ENCODE results near the gene DMC1. TPM values are rescaled to one million over a fixed set of nuclear protein-coding genes. Genes with fewer than 3 reads are reported as not detected.

DMC1 gene
- total RNA-seq, 4 donors from 2014 or later: 2.1 to 10.8 (median 4.5) TPM

DNA sequence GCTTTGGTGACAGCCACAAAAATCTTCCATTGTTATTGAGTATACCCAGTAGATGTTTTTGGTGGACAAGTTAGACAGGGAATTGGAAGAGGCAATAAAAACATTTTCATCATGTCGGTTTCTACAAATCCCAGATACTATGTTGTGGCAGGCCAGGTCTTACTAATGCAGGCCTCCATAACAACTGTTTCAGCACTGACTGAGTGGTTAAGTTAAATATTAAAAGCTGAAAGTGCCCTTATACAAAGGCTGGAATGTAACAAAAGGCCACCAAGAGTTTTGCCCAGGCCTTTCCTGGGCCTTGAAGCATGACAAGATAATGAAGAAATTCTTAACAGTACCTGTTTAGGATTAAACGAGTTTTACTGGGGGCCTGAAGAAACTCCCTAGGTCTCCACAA is 29.3 kb downstream of the DMC1 start:
- TF ChIP-seq EP300 (IDR thresholded peaks at IDR 0.05) (no peak), POLR2A (IDR thresholded peaks at IDR 0.05) (no peak)
- TF ChIP-seq, protein P1, sequence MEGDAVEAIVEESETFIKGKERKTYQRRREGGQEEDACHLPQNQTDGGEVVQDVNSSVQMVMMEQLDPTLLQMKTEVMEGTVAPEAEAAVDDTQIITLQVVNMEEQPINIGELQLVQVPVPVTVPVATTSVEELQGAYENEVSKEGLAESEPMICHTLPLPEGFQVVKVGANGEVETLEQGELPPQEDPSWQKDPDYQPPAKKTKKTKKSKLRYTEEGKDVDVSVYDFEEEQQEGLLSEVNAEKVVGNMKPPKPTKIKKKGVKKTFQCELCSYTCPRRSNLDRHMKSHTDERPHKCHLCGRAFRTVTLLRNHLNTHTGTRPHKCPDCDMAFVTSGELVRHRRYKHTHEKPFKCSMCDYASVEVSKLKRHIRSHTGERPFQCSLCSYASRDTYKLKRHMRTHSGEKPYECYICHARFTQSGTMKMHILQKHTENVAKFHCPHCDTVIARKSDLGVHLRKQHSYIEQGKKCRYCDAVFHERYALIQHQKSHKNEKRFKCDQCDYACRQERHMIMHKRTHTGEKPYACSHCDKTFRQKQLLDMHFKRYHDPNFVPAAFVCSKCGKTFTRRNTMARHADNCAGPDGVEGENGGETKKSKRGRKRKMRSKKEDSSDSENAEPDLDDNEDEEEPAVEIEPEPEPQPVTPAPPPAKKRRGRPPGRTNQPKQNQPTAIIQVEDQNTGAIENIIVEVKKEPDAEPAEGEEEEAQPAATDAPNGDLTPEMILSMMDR (IDR thresholded peaks at IDR 0.05): no peak
- Histone ChIP-seq H3K27me3 (no peaks in the 10 kb centered on the region), H3K36me3 (no peaks in the 10 kb centered on the region), H3K4me1 (no peaks in the 10 kb centered on the region), H3K27ac (no peak overlapping the region), H3K4me3 (no peak overlapping the region), H3K9me3 (peaks cover 0 to 20% (median 0%) of the 10 kb centered on the region in 4 donors)
- 60 to 75% methylated on average over 2 of the region's 2 CpGs for WGBS, 2 donors
- DNase-seq (ENCODE audit: low spot score in 2 of 2): no peak

DNA sequence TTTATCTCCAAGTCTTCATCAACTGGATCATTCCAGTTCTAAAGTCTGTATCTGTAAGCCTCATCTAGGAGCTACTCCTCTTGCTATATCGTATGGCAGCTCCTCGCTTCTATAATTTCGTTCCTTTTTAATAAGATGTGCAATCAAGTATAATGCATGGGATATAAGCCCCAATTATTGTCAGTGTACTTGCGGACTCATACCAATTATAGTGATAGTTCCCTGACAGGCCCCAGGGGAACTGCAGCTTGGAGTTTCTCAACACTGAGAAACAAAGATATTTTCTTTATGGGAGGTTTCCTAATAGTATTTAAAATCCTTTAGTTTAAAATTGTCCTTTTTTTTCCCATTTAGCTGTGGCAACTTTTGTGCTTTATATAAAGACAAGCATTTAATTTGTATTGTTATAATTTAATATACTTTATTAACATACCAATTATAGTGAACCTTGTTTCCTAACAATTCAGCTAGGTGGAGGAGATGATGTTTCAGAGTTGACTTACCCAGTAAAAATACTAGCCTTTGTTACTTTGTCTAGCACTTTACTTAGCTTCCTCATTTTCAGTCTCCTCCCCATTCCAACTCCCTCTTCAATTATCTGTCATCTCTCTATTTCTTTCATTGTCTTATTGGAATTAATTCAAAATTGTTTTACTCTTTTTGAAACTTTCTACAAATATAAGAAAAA is 38.6 kb downstream of the DMC1 start:
- Histone ChIP-seq H3K4me1 (no peaks in the 10 kb centered on the region), H3K9me3 (no peaks in the 10 kb centered on the region), H3K27me3 (no peaks in the 10 kb centered on the region), H3K4me3 (no peak overlapping the region), H3K36me3 (no peaks in the 10 kb centered on the region), H3K27ac (no peak overlapping the region)
- TF ChIP-seq, protein P1 (IDR thresholded peaks at IDR 0.05): no peak
- TF ChIP-seq POLR2A (IDR thresholded peaks at IDR 0.05): no peak
- TF ChIP-seq EP300 (IDR thresholded peaks at IDR 0.05): no peak
- no peak for DNase-seq (ENCODE audit: low spot score in 2 of 2)
- 90 to 93% methylated on average over 4 of the region's 4 CpGs for WGBS, 2 donors

DNA sequence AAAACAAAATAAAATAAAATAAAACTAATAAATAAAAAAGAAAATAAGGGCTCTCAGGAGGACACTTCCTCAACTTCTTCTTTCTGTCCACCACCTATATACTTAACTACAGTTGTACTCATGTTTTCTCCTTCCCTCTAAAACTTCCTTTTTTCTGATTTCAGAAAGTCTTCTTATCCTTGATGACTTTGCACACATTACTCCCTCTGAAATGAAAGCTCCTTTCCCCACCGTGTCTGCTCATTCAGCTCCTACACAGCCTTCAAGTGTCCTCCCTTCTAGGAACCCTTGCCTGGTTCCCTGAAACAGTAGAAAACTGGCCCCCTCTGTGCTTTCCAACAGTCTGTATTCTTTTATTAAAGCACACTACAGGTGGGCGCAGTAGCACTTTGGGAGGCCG is 45.6 kb downstream of the DMC1 start:
- no peaks in the 10 kb centered on the region for H3K27me3 ChIP-seq
- no peak for DNase-seq (ENCODE audit: low spot score in 2 of 2)
- no peak overlapping the region for H3K27ac ChIP-seq
- no peak overlapping the region for H3K4me3 ChIP-seq
- WGBS, 2 donors: 78 to 83% methylated on average over 3 of the region's 3 CpGs
- TF ChIP-seq EP300 (IDR thresholded peaks at IDR 0.05) (no peak), POLR2A (IDR thresholded peaks at IDR 0.05) (no peak)
- TF ChIP-seq, protein P1 (IDR thresholded peaks at IDR 0.05): no peak
- H3K9me3 ChIP-seq: no peaks in the 10 kb centered on the region
- no peaks in the 10 kb centered on the region for H3K4me1 ChIP-seq
- H3K36me3 ChIP-seq: no peaks in the 10 kb centered on the region

DNA sequence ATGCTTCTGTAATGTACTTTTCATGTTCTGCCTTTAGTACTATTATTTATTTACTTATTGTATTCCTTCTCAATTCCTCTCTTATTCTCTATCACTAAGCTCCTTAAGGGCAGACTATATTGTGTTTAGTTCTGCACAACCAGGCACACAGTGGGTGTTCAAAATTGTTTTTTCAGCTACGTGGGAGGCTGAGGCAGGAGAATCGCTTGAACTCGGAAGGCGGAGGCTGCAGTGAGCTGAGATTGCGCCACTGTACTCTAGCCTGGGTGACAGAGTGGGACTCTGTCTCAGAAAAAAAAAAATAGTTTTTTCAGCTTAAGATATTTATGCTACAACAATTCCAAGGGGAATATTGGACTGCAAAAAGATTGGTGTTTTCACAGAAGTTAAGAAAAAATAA is 46.5 kb downstream of the DMC1 start:
- Histone ChIP-seq H3K27ac (no peak overlapping the region), H3K9me3 (no peaks in the 10 kb centered on the region), H3K4me1 (no peaks in the 10 kb centered on the region), H3K27me3 (no peaks in the 10 kb centered on the region), H3K4me3 (no peak overlapping the region), H3K36me3 (no peaks in the 10 kb centered on the region)
- WGBS, 2 donors: 71 to 79% methylated on average over 5 of the region's 5 CpGs
- no peak for DNase-seq (ENCODE audit: low spot score in 2 of 2)
- TF ChIP-seq POLR2A (IDR thresholded peaks at IDR 0.05) (no peak), EP300 (IDR thresholded peaks at IDR 0.05) (peak in 1 of 2 donors; percentile 54)
- TF ChIP-seq, protein P1 (IDR thresholded peaks at IDR 0.05): no peak

DNA sequence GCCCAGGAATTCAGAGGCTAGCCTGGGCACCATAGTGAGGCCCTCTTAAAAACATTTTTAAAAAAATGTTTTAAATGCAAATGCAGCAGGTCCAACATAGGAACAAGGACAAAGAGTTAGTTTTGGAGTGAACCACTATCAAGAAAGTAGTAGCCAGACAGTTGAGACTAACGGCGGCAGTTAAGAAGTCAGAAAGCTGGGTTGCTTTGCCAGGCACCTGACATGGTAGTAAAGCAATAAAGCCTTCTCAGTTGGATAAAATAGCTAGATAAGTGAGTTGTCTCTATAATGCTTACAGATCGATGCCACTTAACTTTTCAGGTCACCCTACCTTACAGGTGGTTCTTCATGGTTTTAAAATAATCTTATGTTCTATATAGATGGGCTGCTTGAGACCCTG is 47.0 kb downstream of the DMC1 start:
- Histone ChIP-seq H3K27ac (no peak overlapping the region), H3K4me1 (no peaks in the 10 kb centered on the region), H3K36me3 (no peaks in the 10 kb centered on the region), H3K9me3 (no peaks in the 10 kb centered on the region), H3K27me3 (no peaks in the 10 kb centered on the region), H3K4me3 (no peak overlapping the region)
- 86 to 90% methylated on average over 3 of the region's 3 CpGs for WGBS, 2 donors
- TF ChIP-seq, protein P1 (IDR thresholded peaks at IDR 0.05): no peak
- TF ChIP-seq EP300 (IDR thresholded peaks at IDR 0.05) (no peak), POLR2A (IDR thresholded peaks at IDR 0.05) (no peak)
- no peak for DNase-seq (ENCODE audit: low spot score in 2 of 2)

All from tibial nerve (tissue), 4 donors.